Neural cell (in vitro differentiated cells): ENCODE measurements around the gene RNF113B. TPM values are rescaled to one million over a fixed set of nuclear protein-coding genes. Genes with fewer than 3 reads are reported as not detected.

Experiments
- H2AFZ ChIP-seq: fragments of 200-600, 300-800 bp; sonication (generic), shearing (Covaris generic); 2 replicates; pipeline ENCODE4 v1.6.0; 2014; ENCODE audit warnings: low read depth, mild to moderate bottlenecking, antibody characterized with exemption, low read length, moderate library complexity
- H3F3A ChIP-seq: fragments of 200-600 bp; shearing (Covaris generic); 2 replicates; pipeline ENCODE4 v1.6.1; 2016; ENCODE audit warnings: mild to moderate bottlenecking, moderate library complexity, mixed read lengths, antibody characterized with exemption, low read length; ENCODE audit not compliant: insufficient read depth, poor library complexity, severe bottlenecking
- H3K27ac ChIP-seq: fragments of 200-600, 300-800 bp; sonication (generic), shearing (Covaris generic); 2 replicates; pipeline ENCODE4 v1.5.1; 2014; ENCODE audit warnings: mild to moderate bottlenecking, low read length, moderate library complexity
- H3K27me3 ChIP-seq: fragments of 300-800, 200-600 bp; sonication (generic), shearing (Covaris generic); 2 replicates; pipeline ENCODE4 v1.6.0; 2014; ENCODE audit warnings: mild to moderate bottlenecking, low read depth, low read length, moderate library complexity; ENCODE audit not compliant: insufficient read depth
- H3K36me3 ChIP-seq: fragments of 300-800, 200-600 bp; sonication (generic), shearing (Covaris generic); 2 replicates; pipeline ENCODE4 v1.5.1; 2014; ENCODE audit warnings: mild to moderate bottlenecking, antibody characterized with exemption, low read length, moderate library complexity; ENCODE audit not compliant: insufficient read depth
- H3K4me2 ChIP-seq: fragments of 300-800, 200-600 bp; sonication (generic), shearing (Covaris generic); 2 replicates; pipeline ENCODE4 v1.6.0; 2014; ENCODE audit warnings: mild to moderate bottlenecking, low read length
- H3K4me3 ChIP-seq: fragments of 300-800, 200-600 bp; sonication (generic), shearing (Covaris generic); 2 replicates; pipeline ENCODE4 v1.5.1; 2014; ENCODE audit warnings: mild to moderate bottlenecking, low read length, moderate library complexity
- H3K79me2 ChIP-seq: fragments of 200-600 bp; shearing (Covaris generic); replicated peaks from 2 replicates; pipeline ENCODE4 v1.6.0; 2014; ENCODE audit warnings: mild to moderate bottlenecking, low read length, moderate library complexity; ENCODE audit not compliant: insufficient read depth
- H3K9ac ChIP-seq: fragments of 300-800, 200-600 bp; sonication (generic), shearing (Covaris generic); 2 replicates; pipeline ENCODE4 v1.6.1; 2016; ENCODE audit warnings: mild to moderate bottlenecking, low read length, mixed read lengths
- H3K9me2 ChIP-seq: fragments of 200-600 bp; shearing (Covaris generic); 2 replicates; pipeline ENCODE4 v1.6.1; 2016; ENCODE audit warnings: mild to moderate bottlenecking, low read length, mixed read lengths; ENCODE audit not compliant: insufficient read depth
- H3K9me3 ChIP-seq: fragments of 200-600, 300-800 bp; sonication (generic), shearing (Covaris generic); 2 replicates; pipeline ENCODE4 v1.6.1; 2016; ENCODE audit warnings: mild to moderate bottlenecking, mixed run types, low read length, moderate library complexity, mixed read lengths
- H4K20me1 ChIP-seq: fragments of 200-600 bp; shearing (Covaris generic); 2 replicates; pipeline ENCODE4 v1.6.1; 2016; ENCODE audit warnings: mild to moderate bottlenecking, mixed run types; ENCODE audit not compliant: insufficient read depth
- EP300 ChIP-seq: fragments of 450-650 bp; conservative IDR thresholded peaks from 2 replicates; pipeline ENCODE4 v1.6.1; 2014; ENCODE audit warnings: antibody characterized with exemption, mild to moderate bottlenecking, moderate library complexity; ENCODE audit not compliant: poor library complexity, severe bottlenecking
- EZH2 ChIP-seq: fragments of 200-600, 300-800 bp; shearing (Covaris generic), sonication (generic); IDR thresholded peaks from 2 replicates; pipeline ENCODE4 v1.6.1; 2014; ENCODE audit warnings: antibody characterized with exemption, low read length, borderline replicate concordance, mild to moderate bottlenecking; ENCODE audit not compliant: insufficient read depth, poor library complexity, severe bottlenecking
- MXI1 ChIP-seq: fragments of 450-650 bp; conservative IDR thresholded peaks from 2 replicates; pipeline ENCODE4 v1.6.1; 2014; ENCODE audit warnings: antibody characterized with exemption, mild to moderate bottlenecking; ENCODE audit not compliant: poor library complexity, severe bottlenecking
- POLR2AphosphoS5 ChIP-seq: IDR thresholded peaks from 2 replicates; pipeline ENCODE4 v1.6.1; 2012
- RAD21 ChIP-seq: fragments of 450-650 bp; conservative IDR thresholded peaks from 2 replicates; pipeline ENCODE4 v1.6.1; 2014; ENCODE audit warnings: antibody characterized with exemption, mild to moderate bottlenecking, moderate library complexity
- REST ChIP-seq: IDR thresholded peaks from 2 replicates; pipeline ENCODE4 v1.6.1; 2012; ENCODE audit warnings: borderline replicate concordance
- SMC3 ChIP-seq: fragments of 450-650 bp; conservative IDR thresholded peaks from 2 replicates; pipeline ENCODE4 v1.6.1; 2014; ENCODE audit warnings: antibody characterized with exemption, mild to moderate bottlenecking, moderate library complexity; ENCODE audit not compliant: poor library complexity
- TAF1 ChIP-seq: IDR thresholded peaks from 2 replicates; pipeline ENCODE4 v1.6.1; 2012; ENCODE audit warnings: low read depth
- polyA minus RNA-seq: library from RNA; depleted of rRNA, polyadenylated mRNA; stranded (reverse); fragments of >200 nt; gene quantifications from 2 replicates; pipeline ENCODE4 v1.2.3, GENCODE V29; 2014
- polyA plus RNA-seq: library from polyadenylated mRNA; depleted of rRNA; stranded (reverse); fragments of >200 nt; gene quantifications from 2 replicates; pipeline ENCODE4 v1.2.3, GENCODE V29; 2014
- TF ChIP-seq, protein P1 (sequence below): fragments of 450-650 bp; IDR thresholded peaks from 2 replicates; pipeline ENCODE4 v1.5.1; 2014; ENCODE audit warnings: antibody characterized with exemption, mild to moderate bottlenecking, moderate library complexity; ENCODE audit not compliant: poor library complexity, severe bottlenecking

Gene RNF113B
- polyA plus RNA-seq: not detected in 2 replicates
- not detected in 2 replicates for polyA minus RNA-seq

GRCh38 chr13:98176777-98177608 lies at the start of gene RNF113B:
Gene RNF113B (minus strand): TSS chr13:98177269. CDS start chr13:98177236, 33 bp downstream.
- no peaks in the 10 kb centered on the region for H3K36me3 ChIP-seq
- H3K79me2 ChIP-seq: peaks cover 45% of the 10 kb centered on the region
- H3K27ac ChIP-seq: no peak within 1 kb of the TSS
- no peaks in the 10 kb centered on the region for H3K9me3 ChIP-seq
- no peak within 1 kb of the TSS for H2AFZ ChIP-seq
- H3K9me2 ChIP-seq: no peaks in the 10 kb centered on the region
- H3K4me2 ChIP-seq: no peak within 1 kb of the TSS
- no peak within 1 kb of the TSS for H3K9ac ChIP-seq
- no peak within 1 kb of the TSS for H3K4me3 ChIP-seq
- TF ChIP-seq, protein P1, sequence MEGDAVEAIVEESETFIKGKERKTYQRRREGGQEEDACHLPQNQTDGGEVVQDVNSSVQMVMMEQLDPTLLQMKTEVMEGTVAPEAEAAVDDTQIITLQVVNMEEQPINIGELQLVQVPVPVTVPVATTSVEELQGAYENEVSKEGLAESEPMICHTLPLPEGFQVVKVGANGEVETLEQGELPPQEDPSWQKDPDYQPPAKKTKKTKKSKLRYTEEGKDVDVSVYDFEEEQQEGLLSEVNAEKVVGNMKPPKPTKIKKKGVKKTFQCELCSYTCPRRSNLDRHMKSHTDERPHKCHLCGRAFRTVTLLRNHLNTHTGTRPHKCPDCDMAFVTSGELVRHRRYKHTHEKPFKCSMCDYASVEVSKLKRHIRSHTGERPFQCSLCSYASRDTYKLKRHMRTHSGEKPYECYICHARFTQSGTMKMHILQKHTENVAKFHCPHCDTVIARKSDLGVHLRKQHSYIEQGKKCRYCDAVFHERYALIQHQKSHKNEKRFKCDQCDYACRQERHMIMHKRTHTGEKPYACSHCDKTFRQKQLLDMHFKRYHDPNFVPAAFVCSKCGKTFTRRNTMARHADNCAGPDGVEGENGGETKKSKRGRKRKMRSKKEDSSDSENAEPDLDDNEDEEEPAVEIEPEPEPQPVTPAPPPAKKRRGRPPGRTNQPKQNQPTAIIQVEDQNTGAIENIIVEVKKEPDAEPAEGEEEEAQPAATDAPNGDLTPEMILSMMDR: no peak
- TF ChIP-seq POLR2AphosphoS5: no peak
- no peak for TF ChIP-seq TAF1
- no peak for TF ChIP-seq EP300
- no peak for TF ChIP-seq SMC3
- TF ChIP-seq RAD21: no peak
- TF ChIP-seq EZH2: no peak
- TF ChIP-seq MXI1: no peak
- TF ChIP-seq REST: no peak
- H4K20me1 ChIP-seq: no peaks in the 10 kb centered on the region
- H3K27me3 ChIP-seq: no peaks in the 10 kb centered on the region
- H3F3A ChIP-seq: no peaks in the 10 kb centered on the region

DNA sequence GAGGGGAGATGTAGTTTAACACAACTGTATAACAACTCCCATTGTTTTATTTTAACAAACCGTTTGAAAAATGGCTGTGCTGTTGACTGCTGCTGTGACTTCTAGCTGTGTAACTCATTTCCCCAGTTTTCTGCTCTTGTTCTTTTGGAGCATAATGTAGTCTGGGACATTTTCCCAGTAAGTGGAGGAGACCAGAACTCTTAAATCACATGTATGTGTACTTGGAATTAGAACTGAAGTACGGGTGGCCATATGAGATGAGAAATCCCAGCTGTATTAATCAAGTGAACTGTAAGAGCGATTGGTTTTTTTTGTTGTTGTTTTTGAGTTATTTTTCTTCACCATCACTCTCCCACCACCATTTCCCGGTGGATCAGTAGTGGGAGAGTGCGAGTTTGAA lies 49.4 kb upstream of the RNF113B start:
- Histone ChIP-seq H3K4me2 (no peak overlapping the region), H3K27me3 (no peaks in the 10 kb centered on the region), H3K9me2 (no peaks in the 10 kb centered on the region), H2AFZ (no peak overlapping the region), H3K79me2 (peaks cover 12% of the 10 kb centered on the region), H3K36me3 (no peaks in the 10 kb centered on the region), H3K4me3 (no peak overlapping the region), H3K9ac (no peak overlapping the region), H3F3A (no peaks in the 10 kb centered on the region), H4K20me1 (no peaks in the 10 kb centered on the region), H3K9me3 (peaks cover 2% of the 10 kb centered on the region), H3K27ac (no peak overlapping the region)
- TF ChIP-seq TAF1 (no peak), SMC3 (no peak), MXI1 (no peak), RAD21 (no peak), REST (no peak)
